Peyer's patch (tissue), 4 donors: ENCODE results near the gene CD36.

Experiments used
- POLR2A ChIP-seq, 2 donors: fragments of 450-650 bp; IDR thresholded peaks; one replicate each; pipeline ENCODE4 v1.5.1; 2017; ENCODE audit warnings: antibody characterized with exemption in 2 of 2, mild to moderate bottlenecking in 2 of 2, moderate library complexity in 2 of 2
- TF ChIP-seq, protein P1 (sequence below), 6 experiments: fragments of 450-650 bp in 4 of 6; fragments of 200-600 bp in 2 of 6; sonication (generic) in 1 of 6; IDR thresholded peaks; one replicate each; pipeline ENCODE4 v1.5.1; 2017 to 2019; ENCODE audit warnings: antibody characterized with exemption in 6 of 6, mild to moderate bottlenecking in 3 of 6, moderate library complexity in 1 of 6

DNA sequence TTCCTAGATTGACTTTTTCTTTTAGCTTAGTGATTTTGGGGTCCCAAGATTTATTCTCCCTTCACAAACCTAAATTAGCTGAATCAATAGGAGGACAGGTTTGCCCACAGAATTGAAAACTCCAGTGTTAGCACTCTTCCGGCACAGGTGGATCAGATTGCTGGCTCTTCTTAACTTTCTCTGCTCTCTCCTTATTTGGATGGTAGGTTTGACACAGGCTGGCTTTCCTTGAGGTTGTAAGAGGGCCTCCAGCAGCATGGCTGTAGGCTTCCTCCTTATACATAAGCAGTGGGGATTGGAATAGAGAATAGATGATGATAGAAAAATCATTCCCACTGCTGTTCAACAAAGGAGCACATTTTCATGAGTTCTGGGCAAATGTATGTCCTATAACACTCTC, 9.4 kb upstream of the CD36 start:
- TF ChIP-seq, protein P1, sequence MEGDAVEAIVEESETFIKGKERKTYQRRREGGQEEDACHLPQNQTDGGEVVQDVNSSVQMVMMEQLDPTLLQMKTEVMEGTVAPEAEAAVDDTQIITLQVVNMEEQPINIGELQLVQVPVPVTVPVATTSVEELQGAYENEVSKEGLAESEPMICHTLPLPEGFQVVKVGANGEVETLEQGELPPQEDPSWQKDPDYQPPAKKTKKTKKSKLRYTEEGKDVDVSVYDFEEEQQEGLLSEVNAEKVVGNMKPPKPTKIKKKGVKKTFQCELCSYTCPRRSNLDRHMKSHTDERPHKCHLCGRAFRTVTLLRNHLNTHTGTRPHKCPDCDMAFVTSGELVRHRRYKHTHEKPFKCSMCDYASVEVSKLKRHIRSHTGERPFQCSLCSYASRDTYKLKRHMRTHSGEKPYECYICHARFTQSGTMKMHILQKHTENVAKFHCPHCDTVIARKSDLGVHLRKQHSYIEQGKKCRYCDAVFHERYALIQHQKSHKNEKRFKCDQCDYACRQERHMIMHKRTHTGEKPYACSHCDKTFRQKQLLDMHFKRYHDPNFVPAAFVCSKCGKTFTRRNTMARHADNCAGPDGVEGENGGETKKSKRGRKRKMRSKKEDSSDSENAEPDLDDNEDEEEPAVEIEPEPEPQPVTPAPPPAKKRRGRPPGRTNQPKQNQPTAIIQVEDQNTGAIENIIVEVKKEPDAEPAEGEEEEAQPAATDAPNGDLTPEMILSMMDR (IDR thresholded peaks at IDR 0.05): no peak
- TF ChIP-seq POLR2A (IDR thresholded peaks at IDR 0.05): no peak
